GM18858 (cell line): ENCODE measurements around the gene LGR5.

Source experiments
- ATAC-seq: cut with Tn5 transposase; IDR thresholded peaks from one replicate; pipeline ENCODE4 v1.9.1; 2021; ENCODE audit not compliant: unreplicated experiment

The LGR5 gene

DNA sequence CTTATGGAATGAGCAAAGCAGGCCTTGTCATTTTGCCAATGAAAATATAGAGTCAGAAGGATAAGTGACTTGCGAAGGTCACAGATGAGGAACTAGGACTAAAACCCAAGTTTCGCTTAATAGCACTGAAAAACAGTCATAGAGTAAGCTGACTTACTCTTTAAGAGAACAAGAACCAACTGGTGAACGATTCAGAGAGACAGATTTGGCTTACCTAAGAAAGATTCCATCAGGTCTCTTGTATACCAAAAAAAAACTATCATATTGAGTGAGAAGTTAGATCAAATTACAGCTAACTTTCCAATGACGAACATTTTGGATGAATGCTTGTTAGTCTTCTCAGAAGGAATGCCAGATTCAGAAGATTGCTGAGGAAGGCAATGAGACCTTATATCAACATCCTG, 149.9 kb downstream of the LGR5 start:
- ATAC-seq = no peak

DNA sequence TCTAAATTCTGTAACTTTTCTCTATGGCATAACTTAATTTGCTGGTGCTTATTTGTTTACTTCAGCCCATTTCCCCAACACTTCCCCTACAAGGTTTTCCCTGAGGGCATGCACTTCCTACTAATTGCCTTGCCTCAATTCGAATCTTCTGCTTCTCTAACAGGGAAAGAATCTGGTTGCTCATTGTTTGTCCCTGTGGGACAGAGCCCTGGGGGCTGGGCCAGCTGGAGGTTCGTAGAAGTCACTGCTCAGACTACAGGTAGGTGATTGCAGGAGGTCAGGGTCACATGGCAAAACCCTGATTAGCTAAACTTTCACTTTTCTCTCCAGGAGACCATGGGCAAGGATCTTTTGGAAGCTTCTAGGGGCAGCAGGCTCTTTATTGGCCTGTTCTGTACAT, 152.0 kb downstream of the LGR5 start:
- ATAC-seq = no peak

DNA sequence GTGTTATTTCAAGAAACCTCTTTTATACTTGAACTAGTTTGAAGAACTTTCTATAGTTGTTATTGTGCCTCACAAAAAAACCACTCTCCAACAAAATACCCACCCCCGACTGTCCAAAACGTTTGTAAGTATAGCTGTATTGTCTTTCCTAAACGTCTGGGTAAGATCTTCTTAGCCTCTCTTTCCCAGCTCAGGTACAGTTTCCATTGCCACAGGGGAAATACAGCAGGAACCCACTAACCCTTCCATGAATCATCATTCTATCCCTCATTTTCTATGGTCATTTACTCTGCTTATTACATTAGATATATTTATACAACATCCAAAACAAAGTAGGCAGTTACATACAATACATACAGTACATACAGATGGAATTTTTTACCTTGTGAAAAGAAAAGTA, 153.2 kb downstream of the LGR5 start:
- no peak for ATAC-seq

DNA sequence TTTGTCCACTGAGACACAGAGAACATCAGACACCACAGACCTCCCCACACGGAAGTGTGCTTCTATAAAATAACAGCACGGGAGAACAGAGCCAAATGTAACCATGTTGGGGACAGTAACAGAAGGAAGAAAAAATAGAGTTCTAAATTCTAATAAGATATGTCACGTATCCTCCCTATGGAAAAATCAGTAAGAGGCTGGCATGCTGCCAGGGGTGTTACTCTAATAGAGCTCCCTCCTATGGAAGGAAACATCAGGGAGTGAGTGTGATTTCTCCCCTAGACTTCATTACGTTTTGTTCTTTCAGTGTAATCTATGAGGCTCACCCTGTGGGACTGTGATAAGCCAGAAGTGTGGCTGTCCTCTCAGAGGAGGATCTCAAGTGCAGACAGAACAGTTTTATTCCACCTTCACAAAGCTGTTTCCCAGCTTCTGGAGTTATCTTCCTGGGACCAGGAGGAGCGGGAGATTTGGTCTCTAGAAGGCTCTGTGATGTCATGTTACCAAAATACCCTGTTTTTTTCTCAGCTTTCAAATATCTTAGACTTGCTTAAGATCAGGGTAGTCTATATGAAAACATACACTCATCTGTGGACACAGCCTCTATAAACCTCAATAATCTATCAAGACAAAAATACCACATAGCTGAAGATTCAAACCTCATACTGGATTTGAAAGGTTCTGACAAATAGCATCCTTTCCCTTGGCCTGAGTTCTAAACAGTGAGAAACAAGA, 154.8 kb downstream of the LGR5 start:
- ATAC-seq = no peak

DNA sequence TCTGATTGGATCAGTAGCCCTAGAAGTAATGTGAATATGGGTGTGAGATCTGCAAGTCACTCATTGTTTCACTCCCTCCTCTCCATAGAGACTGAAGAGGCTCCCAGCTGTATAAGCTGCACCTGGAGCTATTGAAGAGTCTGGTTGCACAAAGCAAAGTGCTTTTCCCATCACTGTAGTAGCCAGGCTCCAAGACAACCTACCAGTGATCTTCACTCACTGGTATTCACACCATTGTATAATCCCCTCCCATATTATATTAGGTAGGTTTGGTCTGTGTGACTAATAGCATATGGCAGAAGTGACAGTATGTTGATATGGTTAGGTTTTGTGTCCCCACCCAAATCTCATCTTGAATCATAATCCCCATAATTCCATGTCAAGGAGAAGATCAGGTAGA, 159.6 kb downstream of the LGR5 start:
- no peak for ATAC-seq

DNA sequence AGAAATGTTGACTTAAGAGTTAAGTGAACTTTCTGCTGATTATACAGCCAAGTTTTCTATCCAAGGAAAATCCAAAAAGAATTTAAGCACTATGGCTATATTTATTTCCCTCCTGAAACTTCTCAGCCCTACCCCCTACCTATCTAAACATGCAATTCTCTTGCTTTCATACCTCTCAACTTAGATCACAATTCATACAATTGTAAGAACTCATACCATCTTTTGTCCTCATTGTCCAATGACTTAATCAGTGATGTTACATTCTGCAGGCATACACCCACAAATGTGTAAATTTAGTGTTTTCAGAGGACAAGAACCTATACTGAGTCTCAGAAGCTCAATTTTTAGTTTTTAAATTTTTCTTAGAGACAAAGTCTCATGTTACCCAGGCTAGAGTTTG, 161.9 kb downstream of the LGR5 start:
- no peak for ATAC-seq

DNA sequence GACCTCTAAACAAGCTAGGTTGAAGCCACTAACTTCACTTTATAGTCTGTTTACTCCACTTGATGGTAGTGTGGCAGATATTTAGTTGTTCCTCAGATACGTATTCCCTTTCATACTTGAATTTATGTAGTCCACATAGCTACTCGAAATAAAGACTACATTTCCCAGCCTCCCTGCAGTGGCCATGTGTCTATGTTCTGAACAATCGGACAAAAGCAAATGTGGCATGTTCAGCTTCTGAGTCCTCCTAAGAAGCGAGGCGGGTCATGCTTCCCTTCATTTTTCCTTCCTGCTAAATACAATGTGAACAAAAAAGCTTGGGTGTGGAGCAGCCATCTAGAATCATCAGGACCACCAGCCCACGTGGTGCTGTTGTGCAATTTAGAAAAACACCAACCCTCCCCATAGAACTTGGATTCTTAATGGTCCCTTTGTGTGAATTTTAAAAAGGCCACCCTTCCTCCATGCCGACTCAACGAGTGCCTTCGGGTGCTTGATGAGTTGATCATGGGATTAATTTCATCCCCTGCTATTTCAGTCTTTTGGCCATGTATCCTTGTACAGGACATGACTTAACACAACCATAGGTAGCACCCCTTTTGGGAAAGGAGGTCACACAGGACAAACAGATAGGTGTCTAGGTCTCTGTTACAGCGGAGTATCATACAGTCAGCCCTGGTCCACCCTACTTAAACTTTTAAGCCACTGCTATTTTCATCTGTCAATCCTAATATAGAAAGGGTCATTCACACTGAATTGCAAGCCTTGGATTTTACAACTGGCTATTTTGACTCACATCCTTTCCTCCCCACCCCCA, 163.4 kb downstream of the LGR5 start:
- ATAC-seq = no peak

DNA sequence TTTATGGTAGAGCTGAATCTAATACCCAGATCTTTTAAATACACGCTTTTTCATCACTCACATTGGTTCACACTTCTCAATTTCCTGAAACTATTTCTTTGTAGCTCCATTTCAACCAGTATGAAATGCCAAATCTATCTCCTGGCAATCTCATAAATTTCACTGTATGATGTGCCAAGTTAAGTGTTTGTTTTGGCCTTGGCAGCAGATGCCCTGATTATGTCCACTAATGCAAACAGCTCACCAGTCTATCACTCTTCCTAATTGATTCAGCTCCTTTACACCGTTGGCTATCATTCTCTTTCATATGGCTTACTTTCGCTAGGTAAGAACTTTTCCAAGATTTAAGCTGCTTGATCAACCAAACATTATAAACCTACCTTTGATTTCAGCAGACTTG, 165.4 kb downstream of the LGR5 start:
- no peak for ATAC-seq

DNA sequence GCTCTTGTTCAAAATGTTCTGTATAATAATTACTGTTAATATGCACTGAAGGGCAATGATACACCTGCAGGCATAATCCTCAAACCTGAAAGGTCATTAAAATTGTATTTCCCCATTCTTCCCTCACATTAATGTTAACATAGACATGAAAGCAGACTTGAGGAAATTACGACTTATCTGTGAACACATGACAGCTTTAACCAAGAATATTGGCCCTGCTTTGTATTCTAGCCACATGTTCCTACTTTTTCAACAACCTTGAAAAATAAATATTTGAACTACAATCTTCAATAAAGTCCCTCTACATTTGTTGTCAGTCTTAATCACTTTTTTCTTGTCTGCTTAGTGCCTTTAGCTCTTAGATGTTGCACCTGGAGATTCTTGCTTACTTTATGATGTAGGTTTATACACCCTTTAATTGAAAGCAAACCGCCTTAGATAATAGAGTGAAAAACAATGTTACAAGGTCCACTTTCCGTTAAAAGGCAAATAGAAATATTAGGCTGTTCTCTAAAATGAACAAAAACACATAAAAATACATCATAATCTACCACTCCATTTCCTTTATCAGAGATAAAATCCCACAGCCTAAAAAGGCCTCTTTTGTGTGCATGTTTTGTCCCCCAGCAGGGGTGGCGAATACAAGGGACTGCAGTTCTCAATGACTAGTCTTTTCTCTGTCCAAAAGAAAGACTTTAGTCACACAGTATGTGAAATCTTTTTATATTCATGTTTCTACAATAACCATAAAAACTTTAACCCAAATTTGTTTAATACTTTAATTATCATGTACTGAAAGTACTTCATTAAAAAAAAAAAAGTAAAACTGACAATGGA, 168.1 kb downstream of the LGR5 start:
- no peak for ATAC-seq

DNA sequence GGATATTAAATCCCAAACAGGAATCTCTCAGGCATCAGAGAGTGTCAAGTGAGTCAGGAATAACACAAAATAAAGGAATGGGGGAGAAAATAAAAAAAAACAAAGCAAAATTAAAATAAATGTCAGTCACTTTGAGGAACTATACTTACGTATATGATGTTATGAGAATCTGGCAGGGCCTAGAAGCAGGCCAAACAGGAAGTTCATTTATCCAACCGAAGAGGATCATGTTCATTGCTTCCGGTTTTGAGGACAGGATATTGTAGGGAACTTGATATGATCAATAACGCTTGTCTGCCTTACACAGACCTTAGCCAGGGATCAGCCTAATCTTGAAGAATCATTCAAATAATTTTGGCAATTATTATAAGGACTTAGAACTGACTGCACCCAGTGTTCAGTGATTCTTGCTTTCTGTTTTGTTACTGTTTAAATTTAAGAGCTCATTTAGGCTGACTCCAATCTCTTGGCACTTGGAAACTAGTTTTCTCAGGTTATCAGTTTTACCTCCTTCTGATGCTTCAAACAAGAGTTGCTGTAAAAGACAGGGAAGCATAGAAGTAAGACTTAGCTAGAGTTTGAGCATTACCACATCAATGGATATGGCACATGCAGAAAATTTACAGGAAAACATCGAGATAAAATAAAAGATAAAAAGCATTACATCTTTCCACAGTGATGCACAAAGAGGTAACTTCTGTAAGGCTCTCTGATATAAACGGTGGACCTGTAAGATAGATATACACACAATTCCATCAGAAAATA, 170.6 kb downstream of the LGR5 start:
- no peak for ATAC-seq

DNA sequence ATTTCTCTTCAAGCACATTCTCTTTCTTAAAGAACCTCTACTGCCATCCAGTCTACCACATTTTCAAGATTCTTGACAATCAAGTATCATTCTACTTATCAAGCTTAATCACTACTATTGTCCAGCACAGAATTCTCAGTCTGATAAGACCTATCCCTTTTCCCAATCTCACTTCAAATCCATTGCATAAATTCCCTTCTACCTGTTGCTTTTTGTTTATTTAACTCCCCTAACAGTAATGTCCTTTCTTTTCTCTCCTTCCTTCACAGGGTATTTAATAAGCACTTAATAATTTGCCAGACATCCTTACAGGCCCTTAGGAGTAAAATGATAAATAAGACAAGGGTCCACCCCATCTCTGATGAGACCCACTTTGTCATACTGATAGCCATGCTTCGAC, 182.3 kb downstream of the LGR5 start:
- ATAC-seq = no peak

DNA sequence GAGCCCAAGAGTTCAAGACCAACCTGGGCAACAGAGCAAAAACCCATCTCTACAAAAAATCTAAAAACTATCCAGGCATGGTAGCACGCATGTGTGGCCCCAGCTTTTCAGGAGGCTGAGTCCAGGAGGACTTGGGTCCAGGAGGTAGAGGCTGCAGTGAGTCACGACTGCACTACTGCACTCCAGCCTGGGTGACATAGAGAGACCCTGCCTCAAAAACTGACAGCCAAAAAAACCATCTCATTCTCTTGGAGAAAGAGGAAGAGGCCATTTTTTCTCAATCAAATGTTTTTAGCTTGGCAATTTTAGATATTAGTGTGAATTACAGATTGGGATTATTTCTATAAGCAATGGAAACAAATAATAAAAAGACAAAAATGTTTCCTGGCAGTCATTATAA, 185.9 kb downstream of the LGR5 start:
- ATAC-seq = no peak

DNA sequence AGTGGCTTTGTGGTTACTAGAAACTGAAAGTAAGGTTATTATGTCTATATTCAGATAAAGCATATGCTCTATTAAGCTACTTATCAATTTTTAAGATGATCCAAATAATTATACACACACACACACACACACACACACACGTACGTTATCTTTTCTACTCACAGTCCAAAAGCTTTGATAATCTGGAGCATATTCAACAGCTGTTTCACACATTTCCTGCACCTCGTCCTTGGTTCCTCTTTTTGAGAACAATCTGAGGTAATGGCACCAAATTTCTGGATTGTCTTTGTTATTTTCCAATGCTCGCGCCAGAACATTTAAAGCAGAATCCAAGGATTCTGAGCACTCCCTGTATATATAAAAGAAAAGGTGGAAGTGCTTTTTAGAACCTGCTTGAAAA, 186.5 kb downstream of the LGR5 start:
- ATAC-seq = peak; percentile 64

DNA sequence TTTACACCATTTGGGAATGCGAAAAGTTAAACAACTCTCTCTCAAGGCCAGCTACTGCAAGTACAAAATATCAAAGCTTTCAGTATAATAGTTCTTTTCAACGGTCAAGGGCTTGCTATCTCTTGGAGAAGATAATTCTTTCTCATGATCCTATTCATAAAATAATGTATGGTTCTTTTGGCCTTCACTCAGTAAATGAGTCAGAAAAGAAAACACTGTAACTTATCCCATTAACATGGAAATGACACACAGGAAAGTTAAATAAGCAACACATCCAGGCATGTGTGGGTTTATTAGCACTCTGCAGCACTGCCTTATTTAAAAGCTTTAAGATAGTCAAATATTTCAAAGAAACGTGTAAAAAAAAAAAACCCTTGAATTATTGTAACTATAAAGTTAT, 187.2 kb downstream of the LGR5 start:
- no peak for ATAC-seq

DNA sequence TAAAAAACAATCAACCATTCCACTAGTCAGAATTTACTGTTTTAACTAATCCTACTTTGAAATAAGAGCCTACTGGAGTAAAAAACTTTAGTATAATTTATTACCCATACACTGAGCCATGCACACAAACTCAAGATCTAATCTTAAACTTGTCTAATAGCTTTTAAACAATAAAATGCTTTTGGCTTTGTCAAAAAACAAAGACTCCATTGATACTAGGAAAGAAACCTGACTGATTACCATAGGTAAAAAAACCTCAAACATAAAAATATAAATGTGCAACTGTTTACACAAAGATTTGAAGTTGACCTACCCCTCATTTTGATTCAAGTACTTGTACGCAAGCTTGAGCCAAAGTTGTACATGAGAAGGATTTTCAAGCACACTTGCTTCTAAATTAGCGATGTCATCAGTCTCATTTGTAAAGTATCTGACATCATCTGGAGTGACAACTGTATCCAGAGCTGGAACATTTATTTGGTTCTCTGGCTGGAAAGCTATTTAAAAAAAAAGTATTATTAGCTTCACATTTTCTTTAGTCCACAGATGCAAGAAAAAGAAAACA, 187.9 kb downstream of the LGR5 start:
- ATAC-seq = no peak
